ENCODE results near the gene LRFN4.
"Not testable (repeated sequence)": the region's sequence is repeated elsewhere in the genome, so short reads cannot be mapped to it uniquely, and the experiment has no call there.

LRFN4 gene

DNA sequence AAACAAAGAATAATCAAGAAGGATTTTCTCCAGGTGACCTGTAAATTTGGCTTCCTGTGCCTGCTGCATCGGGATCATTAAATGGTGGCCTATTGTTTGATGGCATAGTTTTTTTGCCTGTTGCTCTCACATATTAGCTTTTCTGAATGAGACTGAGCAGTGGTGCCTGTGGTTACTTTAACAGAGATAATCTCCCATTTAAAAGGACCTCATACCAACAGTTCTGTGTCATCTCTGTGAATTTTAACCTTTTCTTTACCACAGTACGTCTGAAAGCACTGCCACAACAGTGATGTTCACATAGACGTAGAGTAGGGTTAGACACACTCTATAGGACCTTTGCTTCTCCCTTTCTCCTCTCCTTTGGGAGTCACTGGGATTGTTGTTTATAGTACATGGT, 36.5 kb upstream of the LRFN4 start:
- DNase-seq (ENCODE audit: low read depth): no peak
- H3K4me3 ChIP-seq (replicated peaks; ENCODE audit: low read depth, low read length): no peak overlapping the region
- TF ChIP-seq, protein P1, sequence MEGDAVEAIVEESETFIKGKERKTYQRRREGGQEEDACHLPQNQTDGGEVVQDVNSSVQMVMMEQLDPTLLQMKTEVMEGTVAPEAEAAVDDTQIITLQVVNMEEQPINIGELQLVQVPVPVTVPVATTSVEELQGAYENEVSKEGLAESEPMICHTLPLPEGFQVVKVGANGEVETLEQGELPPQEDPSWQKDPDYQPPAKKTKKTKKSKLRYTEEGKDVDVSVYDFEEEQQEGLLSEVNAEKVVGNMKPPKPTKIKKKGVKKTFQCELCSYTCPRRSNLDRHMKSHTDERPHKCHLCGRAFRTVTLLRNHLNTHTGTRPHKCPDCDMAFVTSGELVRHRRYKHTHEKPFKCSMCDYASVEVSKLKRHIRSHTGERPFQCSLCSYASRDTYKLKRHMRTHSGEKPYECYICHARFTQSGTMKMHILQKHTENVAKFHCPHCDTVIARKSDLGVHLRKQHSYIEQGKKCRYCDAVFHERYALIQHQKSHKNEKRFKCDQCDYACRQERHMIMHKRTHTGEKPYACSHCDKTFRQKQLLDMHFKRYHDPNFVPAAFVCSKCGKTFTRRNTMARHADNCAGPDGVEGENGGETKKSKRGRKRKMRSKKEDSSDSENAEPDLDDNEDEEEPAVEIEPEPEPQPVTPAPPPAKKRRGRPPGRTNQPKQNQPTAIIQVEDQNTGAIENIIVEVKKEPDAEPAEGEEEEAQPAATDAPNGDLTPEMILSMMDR (IDR thresholded peaks at IDR 0.05; ENCODE audit: low read length, missing control alignments): no peak

- no peak for DNase-seq (ENCODE audit: low read depth)
Measured at GRCh38 chr11:66820901-66821300, 36.0 kb upstream of the LRFN4 start.

GRCh38 chr11:66823700-66824099, 33.2 kb upstream of the LRFN4 start:
- no peak for DNase-seq (ENCODE audit: low read depth)
- TF ChIP-seq, protein P1 (IDR thresholded peaks at IDR 0.05; ENCODE audit: low read length, missing control alignments): no peak
- H3K4me3 ChIP-seq (replicated peaks; ENCODE audit: low read depth, low read length): no peak overlapping the region

More at GRCh38 chr11:66820901-66821300, 36.0 kb upstream of the LRFN4 start:
- H3K4me3 ChIP-seq (replicated peaks; ENCODE audit: low read depth, low read length): no peak overlapping the region
- TF ChIP-seq, protein P1 (IDR thresholded peaks at IDR 0.05; ENCODE audit: low read length, missing control alignments): no peak

GRCh38 chr11:66824573-66824972, 32.3 kb upstream of the LRFN4 start:
- not testable (repeated sequence) for H3K4me3 ChIP-seq (replicated peaks; ENCODE audit: low read depth, low read length); DNase-seq (ENCODE audit: low read depth)

DNA sequence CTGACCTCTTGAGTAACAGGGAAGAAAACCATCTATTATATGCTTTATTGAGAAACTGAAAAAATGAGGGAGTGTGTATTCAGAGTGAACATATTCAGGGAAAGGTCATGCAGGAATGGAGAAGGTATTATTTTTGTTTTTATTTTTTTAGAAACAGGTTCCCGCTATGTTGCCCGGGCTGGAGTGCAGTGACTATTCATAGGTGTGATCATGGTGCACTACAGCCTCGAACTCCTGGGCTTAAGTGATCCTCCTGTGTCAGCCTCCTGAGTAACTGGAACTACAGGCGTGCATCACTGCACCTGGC, 22.4 kb upstream of the LRFN4 start:
- no peak for DNase-seq (ENCODE audit: low read depth)
- no peak overlapping the region for H3K4me3 ChIP-seq (replicated peaks; ENCODE audit: low read depth, low read length)
- TF ChIP-seq, protein P1 (IDR thresholded peaks at IDR 0.05; ENCODE audit: low read length, missing control alignments): no peak

DNA sequence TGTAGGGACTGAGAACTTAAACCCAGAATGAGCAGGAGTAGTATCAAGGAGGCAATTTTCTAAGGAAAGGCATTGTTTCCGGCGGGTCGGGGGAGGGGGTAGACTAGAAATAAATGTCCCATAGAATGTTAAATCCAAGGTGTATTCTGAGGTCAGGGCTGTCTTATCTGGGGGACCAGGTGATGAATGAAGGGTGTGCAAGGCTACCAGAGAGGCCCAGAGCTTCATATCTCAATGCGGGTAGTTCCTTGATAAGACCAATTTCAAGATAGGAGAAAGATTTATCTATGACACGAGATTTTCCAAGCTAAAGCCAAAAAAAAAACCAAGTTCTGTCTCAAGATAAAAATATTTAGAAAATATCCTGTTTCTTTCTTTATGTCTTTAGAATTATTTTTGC, 21.9 kb upstream of the LRFN4 start:
- no peak overlapping the region for H3K4me3 ChIP-seq (replicated peaks; ENCODE audit: low read depth, low read length)
- TF ChIP-seq, protein P1 (IDR thresholded peaks at IDR 0.05; ENCODE audit: low read length, missing control alignments): no peak
- no peak for DNase-seq (ENCODE audit: low read depth)

DNA sequence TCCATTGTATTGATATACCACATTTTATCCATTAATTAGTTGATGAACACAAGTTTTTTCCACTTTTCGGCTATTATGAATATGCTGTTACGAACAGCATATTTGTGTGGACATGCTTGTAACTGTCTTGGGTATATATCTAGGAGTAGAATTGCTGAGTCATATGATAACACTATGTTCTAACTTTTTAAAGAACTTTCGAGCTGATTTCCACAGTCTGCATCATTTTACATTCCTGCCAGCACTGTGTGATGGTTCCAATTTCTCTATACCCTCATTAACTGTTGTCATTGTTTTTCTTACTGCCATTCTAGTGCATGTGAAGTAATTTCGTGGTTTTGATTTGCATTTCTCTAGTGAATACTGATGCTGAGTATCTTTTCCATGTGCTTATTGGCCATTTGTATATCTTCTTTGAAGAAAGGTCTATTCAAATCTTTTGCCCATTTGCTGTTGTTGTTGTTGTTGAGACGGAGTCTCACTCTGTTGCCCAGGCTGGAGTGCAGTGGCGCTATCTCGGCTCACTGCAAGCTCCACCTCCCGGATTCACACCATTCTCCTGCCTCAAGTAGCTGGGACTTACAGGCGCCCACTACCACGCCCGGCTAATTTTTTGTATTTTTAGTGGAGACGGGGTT, 21.0 kb upstream of the LRFN4 start:
- TF ChIP-seq, protein P1 (IDR thresholded peaks at IDR 0.05; ENCODE audit: low read length, missing control alignments): no peak
- H3K4me3 ChIP-seq (replicated peaks; ENCODE audit: low read depth, low read length): no peak overlapping the region
- DNase-seq (ENCODE audit: low read depth): peak; percentile 66

Measured in fibroblast of pulmonary artery (primary cell).